Upper lobe of left lung (tissue), 6 donors: ENCODE results near the gene TJP3. TPM values are rescaled to one million over a fixed set of nuclear protein-coding genes. Genes with fewer than 3 reads are reported as not detected.

ENCODE experiments used
- ATAC-seq, 2 donors: fragments of 200-7000 bp; cut with Tn5 transposase; one replicate each; pipeline ENCODE4 v1.9.1; 2022; ENCODE audit warnings: mild to moderate bottlenecking in 2 of 2, moderate library complexity in 2 of 2; ENCODE audit not compliant: low FRiP score in 2 of 2
- DNase-seq, 2 donors: peaks; one replicate each; pipeline ENCODE4 v3.0.0-alpha.2; 2019 to 2020
- H3K27ac ChIP-seq, 4 donors: fragments of 200-600 bp; sonication (generic); one replicate each; pipeline ENCODE4 v1.5.1; 2016 to 2019
- H3K27me3 ChIP-seq, 4 donors: fragments of 200-600 bp; sonication (generic); one replicate each; pipeline ENCODE4 v1.5.1; 2017 to 2019
- H3K36me3 ChIP-seq, 4 donors: fragments of 200-600 bp; sonication (generic); one replicate each; pipeline ENCODE4 v1.5.1; 2016 to 2019
- H3K4me1 ChIP-seq, 4 donors: fragments of 200-600 bp; sonication (generic); one replicate each; pipeline ENCODE4 v1.5.1; 2018 to 2019
- H3K4me3 ChIP-seq, 4 donors: fragments of 200-600 bp; sonication (generic); one replicate each; pipeline ENCODE4 v1.5.1; 2017 to 2019; ENCODE audit warnings: mild to moderate bottlenecking in 2 of 4, moderate library complexity in 1 of 4
- H3K9me3 ChIP-seq, 4 donors: fragments of 200-600 bp; sonication (generic); one replicate each; pipeline ENCODE4 v1.5.1; 2018 to 2019
- EP300 ChIP-seq, 4 donors: sonication (generic); formaldehyde crosslinking; IDR thresholded peaks; one replicate each; pipeline ENCODE4 v1.5.1; 2017; ENCODE audit warnings: antibody characterized with exemption in 4 of 4, control low read depth in 2 of 4
- POLR2A ChIP-seq, 4 donors: fragments of 450-650 bp; IDR thresholded peaks; one replicate each; pipeline ENCODE4 v1.5.1; 2016 to 2017; ENCODE audit warnings: antibody characterized with exemption in 4 of 4, mild to moderate bottlenecking in 2 of 4
- POLR2AphosphoS5 ChIP-seq, 2 donors: sonication (generic); formaldehyde crosslinking; IDR thresholded peaks; one replicate each; pipeline ENCODE4 v1.5.1; 2017; ENCODE audit warnings: antibody characterized with exemption in 2 of 2
- WGBS, 2 donors: methylation state at CpG; one replicate each; pipeline ENCODE4 v1.1.5; 2017 to 2018; 5-methylcytosine and 5-hydroxymethylcytosine counted together
- total RNA-seq, 6 donors: library from RNA; depleted of rRNA in 4 of 6; stranded (reverse); fragments of >200 nt in 4 of 6; gene quantifications; one replicate each; pipeline versions ENCODE4 v1.1.0 to v1.2.1, GENCODE V29; 2016 to 2021
- TF ChIP-seq, protein P1 (sequence below), 6 experiments: fragments of 450-650 bp in 4 of 6; fragments of 200-600 bp in 2 of 6; sonication (generic) in 2 of 6; IDR thresholded peaks; one replicate each; pipeline ENCODE4 v1.5.1; 2016 to 2019; ENCODE audit warnings: antibody characterized with exemption in 6 of 6
- donor health status: DM: no; HTN: no; CAD: no; lungs with moderate emphysema.
- donor health status: DM: no; HTN: yes; CAD: no; lungs with severe emphysema.

The TJP3 gene
- total RNA-seq, 6 donors from 2014 or later, result 27.2 to 94.3 (median 55.5) TPM

GRCh38 chr19:3771906-3772455 lies 63.8 kb downstream of the TJP3 start, which contains the start of gene RAX2:
Gene RAX2, minus strand, starts transcription at chr19:3772228. Its CDS starts 486 bp downstream, at chr19:3771742.
- H3K4me1 ChIP-seq, result peaks cover 0 to 12% (median 0%) of the 10 kb centered on the region in 4 donors
- TF ChIP-seq POLR2A (IDR thresholded peaks at IDR 0.05) (no peak), POLR2AphosphoS5 (IDR thresholded peaks at IDR 0.05) (no peak), EP300 (IDR thresholded peaks at IDR 0.05) (no peak)
- H3K9me3 ChIP-seq, result no peaks in the 10 kb centered on the region

GRCh38 chr19:3773814-3774515 lies 65.8 kb downstream of the TJP3 start:
- WGBS, 2 donors, result 79 to 82% methylated on average over 12 of the region's 12 CpGs
- Histone ChIP-seq H3K27ac (no peak overlapping the region), H3K9me3 (no peaks in the 10 kb centered on the region), H3K36me3 (peaks cover 0 to 10% (median 6%) of the 10 kb centered on the region in 4 donors), H3K4me3 (no peak overlapping the region), H3K4me1 (no peaks in the 10 kb centered on the region), H3K27me3 (no peaks in the 10 kb centered on the region)
- ATAC-seq (no peak), DNase-seq (no peak)
- TF ChIP-seq EP300 (IDR thresholded peaks at IDR 0.05) (no peak), POLR2A (IDR thresholded peaks at IDR 0.05) (no peak), POLR2AphosphoS5 (IDR thresholded peaks at IDR 0.05) (no peak)
- TF ChIP-seq, protein P1, sequence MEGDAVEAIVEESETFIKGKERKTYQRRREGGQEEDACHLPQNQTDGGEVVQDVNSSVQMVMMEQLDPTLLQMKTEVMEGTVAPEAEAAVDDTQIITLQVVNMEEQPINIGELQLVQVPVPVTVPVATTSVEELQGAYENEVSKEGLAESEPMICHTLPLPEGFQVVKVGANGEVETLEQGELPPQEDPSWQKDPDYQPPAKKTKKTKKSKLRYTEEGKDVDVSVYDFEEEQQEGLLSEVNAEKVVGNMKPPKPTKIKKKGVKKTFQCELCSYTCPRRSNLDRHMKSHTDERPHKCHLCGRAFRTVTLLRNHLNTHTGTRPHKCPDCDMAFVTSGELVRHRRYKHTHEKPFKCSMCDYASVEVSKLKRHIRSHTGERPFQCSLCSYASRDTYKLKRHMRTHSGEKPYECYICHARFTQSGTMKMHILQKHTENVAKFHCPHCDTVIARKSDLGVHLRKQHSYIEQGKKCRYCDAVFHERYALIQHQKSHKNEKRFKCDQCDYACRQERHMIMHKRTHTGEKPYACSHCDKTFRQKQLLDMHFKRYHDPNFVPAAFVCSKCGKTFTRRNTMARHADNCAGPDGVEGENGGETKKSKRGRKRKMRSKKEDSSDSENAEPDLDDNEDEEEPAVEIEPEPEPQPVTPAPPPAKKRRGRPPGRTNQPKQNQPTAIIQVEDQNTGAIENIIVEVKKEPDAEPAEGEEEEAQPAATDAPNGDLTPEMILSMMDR (IDR thresholded peaks at IDR 0.05), result no peak

More at GRCh38 chr19:3771906-3772455, 63.8 kb downstream of the TJP3 start, which contains the start of gene RAX2:
- peak in 1 of 2 donors; percentile 65 for DNase-seq
- Histone ChIP-seq H3K4me3 (no peak within 1 kb of the TSS), H3K27ac (no peak within 1 kb of the TSS), H3K36me3 (peaks cover 7 to 30% (median 20%) of the 10 kb centered on the region in 4 donors), H3K27me3 (no peaks in the 10 kb centered on the region)
- no peak for ATAC-seq
- 57 to 59% methylated on average over 15 to 23 of the region's 23 CpGs for WGBS, 2 donors

GRCh38 chr19:3774621-3775373 lies 66.6 kb downstream of the TJP3 start:
- DNase-seq (peak in 1 of 2 donors; percentile 73), ATAC-seq (no peak)
- no peaks in the 10 kb centered on the region for H3K9me3 ChIP-seq
- H3K4me1 ChIP-seq, result no peaks in the 10 kb centered on the region
- TF ChIP-seq POLR2A (IDR thresholded peaks at IDR 0.05), result no peak
- TF ChIP-seq POLR2AphosphoS5 (IDR thresholded peaks at IDR 0.05), result no peak
- TF ChIP-seq EP300 (IDR thresholded peaks at IDR 0.05), result no peak
- TF ChIP-seq, protein P1 (IDR thresholded peaks at IDR 0.05), result no peak
- H3K4me3 ChIP-seq, result no peak overlapping the region
- 61 to 65% methylated on average over 9 to 23 of the region's 25 CpGs for WGBS, 2 donors
- no peak overlapping the region for H3K27ac ChIP-seq
- peaks cover 0 to 3% (median 1%) of the 10 kb centered on the region in 4 donors for H3K36me3 ChIP-seq
- no peaks in the 10 kb centered on the region for H3K27me3 ChIP-seq

DNA sequence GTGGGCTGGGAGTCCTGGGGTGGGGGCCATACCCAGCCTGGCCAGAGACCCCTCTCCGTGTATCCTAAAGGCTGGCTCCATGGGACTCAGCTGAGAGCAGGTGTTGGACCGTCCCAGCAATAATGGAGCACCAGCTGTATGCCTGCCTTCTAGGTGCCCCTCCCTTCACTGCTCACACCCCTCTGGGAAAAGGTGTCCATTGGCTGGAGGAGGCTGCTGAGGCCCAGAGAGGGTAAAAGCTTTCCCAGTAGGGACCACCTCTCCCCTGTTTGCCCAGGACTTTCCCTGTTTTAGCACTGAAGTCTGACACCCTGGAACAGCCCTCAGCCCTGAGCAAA lies 67.2 kb downstream of the TJP3 start:
- DNase-seq, result no peak
- Histone ChIP-seq H3K9me3 (peaks cover 0 to under 1% (median 0%) of the 10 kb centered on the region in 4 donors), H3K27ac (no peak overlapping the region), H3K4me3 (no peak overlapping the region), H3K36me3 (no peaks in the 10 kb centered on the region), H3K4me1 (no peaks in the 10 kb centered on the region), H3K27me3 (no peaks in the 10 kb centered on the region)
- TF ChIP-seq EP300 (IDR thresholded peaks at IDR 0.05) (no peak), POLR2AphosphoS5 (IDR thresholded peaks at IDR 0.05) (no peak), POLR2A (IDR thresholded peaks at IDR 0.05) (no peak)
- TF ChIP-seq, protein P1 (IDR thresholded peaks at IDR 0.05), result no peak
- ATAC-seq, result no peak
- WGBS, 2 donors, result 77% methylated on average over 2 of the region's 2 CpGs; no CpG with 5 or more reads in 1 of the 2 donors

- Histone ChIP-seq H3K4me1 (no peaks in the 10 kb centered on the region), H3K4me3 (no peak overlapping the region), H3K27me3 (no peaks in the 10 kb centered on the region), H3K9me3 (peaks cover 0 to 5% (median 0%) of the 10 kb centered on the region in 4 donors), H3K36me3 (no peaks in the 10 kb centered on the region), H3K27ac (no peak overlapping the region)
- WGBS, 2 donors, result 92 to 95% methylated on average over 2 to 5 of the region's 5 CpGs
- DNase-seq (no peak), ATAC-seq (no peak)
- no peak for TF ChIP-seq POLR2A (IDR thresholded peaks at IDR 0.05)
- no peak for TF ChIP-seq EP300 (IDR thresholded peaks at IDR 0.05)
- TF ChIP-seq, protein P1 (IDR thresholded peaks at IDR 0.05), result no peak
- no peak for TF ChIP-seq POLR2AphosphoS5 (IDR thresholded peaks at IDR 0.05)
Observed at GRCh38 chr19:3775831-3776230, 67.6 kb downstream of the TJP3 start.
